Lower leg skin (tissue), 4 donors: ENCODE results near the gene ZNF230. TPM values are rescaled to one million over a fixed set of nuclear protein-coding genes. Genes with fewer than 3 reads are reported as not detected.

Experiments used
- DNase-seq, 2 donors: peaks; one replicate each; pipeline ENCODE4 v3.0.0-alpha.2; 2019; ENCODE audit warnings: low spot score in 2 of 2
- H3K4me3 ChIP-seq: fragments of 200-600 bp; sonication (generic); 2 replicates; pipeline ENCODE4 v1.5.1; 2017; ENCODE audit warnings: mild to moderate bottlenecking, low read depth; ENCODE audit not compliant: poor library complexity, severe bottlenecking
- CTCF ChIP-seq, 3 donors: fragments of 450-650 bp; IDR thresholded peaks; one replicate each; pipeline ENCODE4 v1.5.1; 2016; ENCODE audit warnings: antibody characterized with exemption in 3 of 3, mild to moderate bottlenecking in 3 of 3, moderate library complexity in 2 of 3
- POLR2A ChIP-seq, 2 donors: fragments of 450-650 bp; IDR thresholded peaks; one replicate each; pipeline ENCODE4 v1.6.1; 2016 to 2017; ENCODE audit warnings: antibody characterized with exemption in 2 of 2, mild to moderate bottlenecking in 1 of 2, moderate library complexity in 1 of 2
- WGBS, 2 donors: methylation state at CpG; one replicate each; pipeline ENCODE4 v1.1.5; 2018; 5-methylcytosine and 5-hydroxymethylcytosine counted together
- intact Hi-C: fragments of 100-400 bp; cut with DNase I; formaldehyde crosslinking; loops from one replicate; pipeline ENCODE4 v1.15.0; 2023; ENCODE audit warnings: low total_unique reads
- total RNA-seq, 4 donors: library from RNA; depleted of rRNA; stranded (reverse); fragments of >200 nt; gene quantifications; one replicate each; pipeline ENCODE4 v1.1.0, GENCODE V29; 2016

The ZNF230 gene
- total RNA-seq, 4 donors from 2014 or later = 3.1 to 10.6 (median 3.7) TPM

GRCh38 chr19:44051650-44052402 is 49.1 kb downstream of the ZNF230 start, which contains the start of gene ZNF223:
ZNF223 (plus strand) TSS chr19:44052036; CDS start chr19:44055177, 3,141 bp downstream.
- TF ChIP-seq POLR2A (IDR thresholded peaks at IDR 0.05) (no peak), CTCF (IDR thresholded peaks at IDR 0.05) (no peak)
- DNase-seq = peak; percentile 96 to 98
- intact Hi-C loops = no loop called here
- H3K4me3 ChIP-seq = peak within 1 kb of the TSS; percentile 43
- WGBS, 2 donors = 0 to 1% methylated on average over 31 to 38 of the region's 38 CpGs

GRCh38 chr19:44055870-44056269 is 53.1 kb downstream of the ZNF230 start:
- intact Hi-C loops = no loop called here
- H3K4me3 ChIP-seq = no peak overlapping the region
- 90 to 96% methylated on average over 5 of the region's 5 CpGs for WGBS, 2 donors
- DNase-seq = no peak
- TF ChIP-seq POLR2A (IDR thresholded peaks at IDR 0.05) (no peak), CTCF (IDR thresholded peaks at IDR 0.05) (no peak)

- 95 to 97% methylated on average over 2 of the region's 2 CpGs for WGBS, 2 donors
- no peak for DNase-seq
- intact Hi-C loops = no loop called here
- H3K4me3 ChIP-seq = no peak overlapping the region
- TF ChIP-seq CTCF (IDR thresholded peaks at IDR 0.05) (no peak), POLR2A (IDR thresholded peaks at IDR 0.05) (no peak)
Measured at GRCh38 chr19:44059229-44059628, 56.5 kb downstream of the ZNF230 start.

- DNase-seq = no peak
- 89 to 97% methylated on average over 1 of the region's 1 CpG for whole genome bisulfite sequencing, 2 donors
- no peak for TF ChIP-seq POLR2A (IDR thresholded peaks at IDR 0.05)
- TF ChIP-seq CTCF (IDR thresholded peaks at IDR 0.05) = no peak
- no peak overlapping the region for H3K4me3 ChIP-seq
- intact Hi-C loops = no loop called here
Measured at GRCh38 chr19:44061038-44061437, 58.3 kb downstream of the ZNF230 start.

Other genes with a start within 250 kb of the ZNF230 start
- gene SMG9, start 248.0 kb upstream of the ZNF230 start, total RNA-seq = 10 to 100 TPM; 18.0 to 27.6 (median 23.5) TPM
- gene KCNN4, start 222.0 kb upstream of the ZNF230 start, total RNA-seq = 10 to 100 TPM; 19.9 to 69.5 (median 49.2) TPM
- gene LYPD5, start 200.5 kb upstream of the ZNF230 start, total RNA-seq = 100 to 1,000 TPM in 2 of 4 donors, 10 to 100 TPM in 2; 93.8 to 231 (median 117) TPM
- 1 to 10 TPM; 4.3 to 9.6 (median 6.3) TPM for gene ZNF283, start 175.6 kb upstream of the ZNF230 start, total RNA-seq
- gene ZNF404, start 119.0 kb upstream of the ZNF230 start, total RNA-seq = 1 to 10 TPM in 3 of 4 donors, under 1 TPM in 1; 0.71 to 4.5 (median 2.5) TPM
- gene ZNF45, start 67.7 kb upstream of the ZNF230 start, total RNA-seq = 10 to 100 TPM in 3 of 4 donors, 1 to 10 TPM in 1; 7.8 to 13.1 (median 11.2) TPM
- gene ZNF221, start 51.7 kb upstream of the ZNF230 start, total RNA-seq = 1 to 10 TPM; 2.5 to 4.3 (median 3.6) TPM
- gene ZNF155, start 18.8 kb upstream of the ZNF230 start, total RNA-seq = 10 to 100 TPM in 1 of 4 donors, 1 to 10 TPM in 3; 5.9 to 10.3 (median 8.6) TPM
- gene ZNF222, start 22.4 kb downstream of the ZNF230 start, total RNA-seq = 1 to 10 TPM; 1.1 to 6.1 (median 2.6) TPM
- 1 to 10 TPM; 4.8 to 9.7 (median 6.7) TPM for gene ZNF223, start 49.1 kb downstream of the ZNF230 start, total RNA-seq
- gene ZNF284, start 69.2 kb downstream of the ZNF230 start, total RNA-seq = 1 to 10 TPM; 2.6 to 3.4 (median 3.0) TPM
- gene ZNF224, start 91.4 kb downstream of the ZNF230 start, total RNA-seq = 10 to 100 TPM; 12.5 to 27.1 (median 20.3) TPM
- gene ZNF225, start 110.4 kb downstream of the ZNF230 start, total RNA-seq = 1 to 10 TPM; 1.5 to 3.3 (median 2.4) TPM
- 1 to 10 TPM; 5.8 to 8.3 (median 7.1) TPM for gene ZNF234, start 138.6 kb downstream of the ZNF230 start, total RNA-seq
- 10 to 100 TPM; 13.4 to 30.4 (median 19.8) TPM for gene ZNF226, start 162.1 kb downstream of the ZNF230 start, total RNA-seq
- gene ZNF227, start 209.6 kb downstream of the ZNF230 start, total RNA-seq = 10 to 100 TPM; 10.1 to 15.5 (median 13.4) TPM